ENCODE results near the gene LRRC3. TPM values are rescaled to one million over a fixed set of nuclear protein-coding genes. Genes with fewer than 3 reads are reported as not detected.

Gene LRRC3
- total and polyA plus RNA-seq, 2 of the 8 experiments (the other 6 are each of a cell fraction or from before 2014, with no cell fraction given): 3.1 to 5.4 TPM

DNA sequence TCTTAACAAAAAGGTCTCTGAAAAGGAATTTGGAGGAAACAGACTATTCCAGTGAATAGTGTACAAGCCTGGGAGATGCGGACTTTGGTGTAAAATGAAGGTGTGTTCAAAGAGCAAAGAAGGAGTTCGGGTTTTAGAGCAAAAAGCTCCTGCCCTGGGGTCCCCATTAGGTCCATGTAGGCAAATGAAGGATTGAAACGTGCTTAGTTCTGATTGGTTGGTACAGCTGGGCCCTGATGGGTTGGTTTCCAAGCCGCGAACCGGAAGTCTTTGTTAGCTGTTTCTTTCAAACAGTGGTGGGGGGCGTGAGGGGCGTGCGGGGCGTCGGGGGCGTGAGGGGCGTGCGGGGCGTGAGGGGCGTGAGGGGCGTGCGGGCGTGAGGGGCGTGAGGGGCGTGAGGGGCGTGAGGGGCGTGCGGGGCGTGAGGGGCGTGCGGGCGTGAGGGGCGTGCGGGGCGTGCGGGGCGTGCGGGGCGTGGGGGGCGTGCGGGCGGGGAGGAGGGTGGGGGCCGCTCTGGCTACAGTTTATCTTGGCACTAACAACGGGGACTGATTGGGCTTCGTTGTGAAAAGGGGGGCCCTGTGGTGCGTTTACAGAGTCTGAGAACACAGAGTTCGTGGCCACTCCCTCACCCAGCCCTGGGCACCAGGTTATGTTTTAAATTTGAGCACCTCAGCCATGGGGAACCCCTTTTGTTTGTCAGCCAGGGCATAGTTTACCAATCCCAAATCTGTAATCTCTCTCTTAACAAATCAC lies 29.4 kb downstream of the LRRC3 start:
- ChIA-PET CTCF (ENCODE audit: partially characterized antibody) (interaction anchor here (0.6 to 1.7 kb wide), 14 partner anchors 9 to 667 kb away, joined by 3 to 7 read pairs (median 4); no protein-coding TSS in a partner anchor), POLR2A (ENCODE audit: partially characterized antibody) (interaction anchor here (0.8 to 1.4 kb wide), 7 partner anchors 27 to 220 kb away, joined by 3 to 5 read pairs (median 3); no protein-coding TSS in a partner anchor)
- Histone ChIP-seq H2BK5ac (ENCODE audit: low read depth, low read length) (no peak overlapping the region), H2BK12ac (ENCODE audit: low read depth, low read length) (no peak overlapping the region), H3K9ac (replicated peaks in 1 of 4; ENCODE audit: extremely low read depth in 1 of 4, low read depth in 3 of 4, low read length in 3 of 4) (no peak overlapping the region), H3K9me3 (ENCODE audit: insufficient read depth in 2 of 2, low read depth in 1 of 2, low read length in 1 of 2) (peaks cover 0 to 6% of the 10 kb centered on the region in 2 experiments; a peak in 2 of 4 replicates), H3K27ac (ENCODE audit: low read depth, low read length) (no peak overlapping the region), H3K36me3 (ENCODE audit: control insufficient read depth in 2 of 4, insufficient read depth in 4 of 4, low read length in 3 of 4) (no peaks in the 10 kb centered on the region), H4K91ac (replicated peaks; ENCODE audit: insufficient read length, low read length) (no peak overlapping the region), H3K56ac (replicated peaks; ENCODE audit: insufficient read length, low read depth, low read length) (no peak overlapping the region), H4K8ac (ENCODE audit: extremely low read depth, insufficient read depth, low read length) (no peak overlapping the region; the same call in 1 of the 2 replicates), H3K18ac (ENCODE audit: extremely low read depth, low read length) (no peak overlapping the region), H2AFZ (ENCODE audit: low read length) (peak overlapping the region; percentile 63; the same call in 1 of the 2 replicates), H3K4me3 (ENCODE audit: extremely low read depth in 1 of 4, insufficient read depth in 2 of 4, low read depth in 3 of 4, low read length in 4 of 4) (peak overlapping the region in 1 of 4 experiments; percentile 64; a peak in 1 of 8 replicates), H3K4me1 (replicated peaks in 1 of 4; ENCODE audit: control insufficient read depth in 3 of 4, insufficient read depth in 4 of 4, low read length in 3 of 4) (peaks cover 0 to 3% (median 1%) of the 10 kb centered on the region in 4 experiments; a peak in 3 of 7 replicates), H4K20me1 (replicated peaks in 1 of 2; ENCODE audit: control insufficient read depth in 1 of 2, insufficient read depth in 2 of 2, low read length in 2 of 2) (no peaks in the 10 kb centered on the region), H3K79me2 (ENCODE audit: control insufficient read depth in 1 of 2, insufficient read depth in 2 of 2, low read length in 2 of 2) (peaks cover 3 to 24% of the 10 kb centered on the region in 2 experiments; a peak in 3 of 4 replicates), H3K23me2 (ENCODE audit: low read depth, low read length) (no peaks in the 10 kb centered on the region; the same call in 1 of the 2 replicates), H2BK120ac (replicated peaks; ENCODE audit: low read depth, low read length) (no peak overlapping the region), H3K27me3 (replicated peaks in 1 of 4; ENCODE audit: control insufficient read depth in 3 of 4, extremely low read depth in 1 of 4, insufficient read depth in 3 of 4, low read length in 3 of 4) (no peaks in the 10 kb centered on the region; a peak in 1 of 7 replicates), H2BK15ac (ENCODE audit: low read length) (no peak overlapping the region; the same call in 1 of the 2 replicates), H3K4me2 (ENCODE audit: insufficient read depth in 1 of 2, low read depth in 2 of 2, low read length in 2 of 2) (peak overlapping the region in 1 of 2 experiments; percentile 92; a peak in 2 of 4 replicates), H3K14ac (ENCODE audit: insufficient read length) (no peak overlapping the region), H4K5ac (ENCODE audit: insufficient read length, low read depth, low read length) (no peak overlapping the region), H3K4ac (replicated peaks; ENCODE audit: insufficient read length, low read depth, low read length) (no peak overlapping the region), H2BK20ac (ENCODE audit: low read length) (no peak overlapping the region), H3K79me1 (ENCODE audit: low read depth, low read length) (no peaks in the 10 kb centered on the region), H3K23ac (ENCODE audit: insufficient read length) (no peak overlapping the region), H2AK5ac (ENCODE audit: low read depth, low read length) (no peak overlapping the region)
- WGBS, 2 experiments (ENCODE audit: extremely low coverage in 1 of 2, insufficient coverage in 1 of 2, insufficient read length in 1 of 2, insufficient replicate concordance in 2 of 2, low coverage in 1 of 2, low lambda C conversion rate in 2 of 2, missing lambda C conversion rate in 1 of 2): 84% methylated on average over 11 of the region's 43 CpGs; no CpG with 5 or more reads in 1 of the 2 experiments
- no peak for FAIRE-seq
- TF ChIP-seq BACH1 (IDR thresholded peaks at IDR 0.05; ENCODE audit: low read length) (no peak), GTF2F1 (IDR thresholded peaks at IDR 0.05; ENCODE audit: borderline replicate concordance, low read depth, low read length) (0 out of 2 replicates have a peak, but pooled peaks have one; percentile 4), JUN (IDR thresholded peaks at IDR 0.05; ENCODE audit: low read depth, low read length) (no peak)
- no peak for DNase-seq (ENCODE audit: low read depth in 1 of 2, low spot score in 2 of 2)

Data from H1 (cell line).